ENCODE data around the gene ASTN2.

DNA sequence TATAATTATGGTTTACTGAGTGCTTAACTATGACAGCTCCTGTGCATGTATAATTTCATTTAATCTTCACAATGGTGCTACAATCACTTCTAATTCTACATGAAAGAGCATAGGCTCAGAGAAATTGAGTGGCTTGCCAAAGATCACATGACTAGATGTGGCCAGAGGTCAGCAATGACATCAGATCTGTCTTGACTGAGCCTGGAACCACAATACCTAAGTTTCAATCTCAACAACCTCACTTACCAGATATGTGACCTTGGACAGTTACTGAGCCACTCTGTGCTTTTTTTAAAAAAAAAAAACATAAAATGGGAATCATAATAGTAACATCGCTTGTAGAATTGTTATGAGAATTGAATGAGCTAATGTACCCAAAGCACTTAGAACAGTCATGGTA, 597.1 kb downstream of the ASTN2 start:
- TF ChIP-seq, protein P1, sequence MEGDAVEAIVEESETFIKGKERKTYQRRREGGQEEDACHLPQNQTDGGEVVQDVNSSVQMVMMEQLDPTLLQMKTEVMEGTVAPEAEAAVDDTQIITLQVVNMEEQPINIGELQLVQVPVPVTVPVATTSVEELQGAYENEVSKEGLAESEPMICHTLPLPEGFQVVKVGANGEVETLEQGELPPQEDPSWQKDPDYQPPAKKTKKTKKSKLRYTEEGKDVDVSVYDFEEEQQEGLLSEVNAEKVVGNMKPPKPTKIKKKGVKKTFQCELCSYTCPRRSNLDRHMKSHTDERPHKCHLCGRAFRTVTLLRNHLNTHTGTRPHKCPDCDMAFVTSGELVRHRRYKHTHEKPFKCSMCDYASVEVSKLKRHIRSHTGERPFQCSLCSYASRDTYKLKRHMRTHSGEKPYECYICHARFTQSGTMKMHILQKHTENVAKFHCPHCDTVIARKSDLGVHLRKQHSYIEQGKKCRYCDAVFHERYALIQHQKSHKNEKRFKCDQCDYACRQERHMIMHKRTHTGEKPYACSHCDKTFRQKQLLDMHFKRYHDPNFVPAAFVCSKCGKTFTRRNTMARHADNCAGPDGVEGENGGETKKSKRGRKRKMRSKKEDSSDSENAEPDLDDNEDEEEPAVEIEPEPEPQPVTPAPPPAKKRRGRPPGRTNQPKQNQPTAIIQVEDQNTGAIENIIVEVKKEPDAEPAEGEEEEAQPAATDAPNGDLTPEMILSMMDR (IDR thresholded peaks at IDR 0.05; ENCODE audit: low read depth, low read length, missing input control): no peak
- no peak for TF ChIP-seq YY1 (IDR thresholded peaks at IDR 0.05)
- TF ChIP-seq, protein P2, sequence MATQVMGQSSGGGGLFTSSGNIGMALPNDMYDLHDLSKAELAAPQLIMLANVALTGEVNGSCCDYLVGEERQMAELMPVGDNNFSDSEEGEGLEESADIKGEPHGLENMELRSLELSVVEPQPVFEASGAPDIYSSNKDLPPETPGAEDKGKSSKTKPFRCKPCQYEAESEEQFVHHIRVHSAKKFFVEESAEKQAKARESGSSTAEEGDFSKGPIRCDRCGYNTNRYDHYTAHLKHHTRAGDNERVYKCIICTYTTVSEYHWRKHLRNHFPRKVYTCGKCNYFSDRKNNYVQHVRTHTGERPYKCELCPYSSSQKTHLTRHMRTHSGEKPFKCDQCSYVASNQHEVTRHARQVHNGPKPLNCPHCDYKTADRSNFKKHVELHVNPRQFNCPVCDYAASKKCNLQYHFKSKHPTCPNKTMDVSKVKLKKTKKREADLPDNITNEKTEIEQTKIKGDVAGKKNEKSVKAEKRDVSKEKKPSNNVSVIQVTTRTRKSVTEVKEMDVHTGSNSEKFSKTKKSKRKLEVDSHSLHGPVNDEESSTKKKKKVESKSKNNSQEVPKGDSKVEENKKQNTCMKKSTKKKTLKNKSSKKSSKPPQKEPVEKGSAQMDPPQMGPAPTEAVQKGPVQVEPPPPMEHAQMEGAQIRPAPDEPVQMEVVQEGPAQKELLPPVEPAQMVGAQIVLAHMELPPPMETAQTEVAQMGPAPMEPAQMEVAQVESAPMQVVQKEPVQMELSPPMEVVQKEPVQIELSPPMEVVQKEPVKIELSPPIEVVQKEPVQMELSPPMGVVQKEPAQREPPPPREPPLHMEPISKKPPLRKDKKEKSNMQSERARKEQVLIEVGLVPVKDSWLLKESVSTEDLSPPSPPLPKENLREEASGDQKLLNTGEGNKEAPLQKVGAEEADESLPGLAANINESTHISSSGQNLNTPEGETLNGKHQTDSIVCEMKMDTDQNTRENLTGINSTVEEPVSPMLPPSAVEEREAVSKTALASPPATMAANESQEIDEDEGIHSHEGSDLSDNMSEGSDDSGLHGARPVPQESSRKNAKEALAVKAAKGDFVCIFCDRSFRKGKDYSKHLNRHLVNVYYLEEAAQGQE (IDR thresholded peaks at IDR 0.05): no peak
- no peak for TF ChIP-seq TAF1 (conservative IDR thresholded peaks at IDR 0.05)
- TF ChIP-seq JUND (IDR thresholded peaks at IDR 0.05): no peak
- TF ChIP-seq RAD21 (IDR thresholded peaks at IDR 0.05): no peak

All from liver (tissue), 3 donors.